SU-DHL-6 (cell line): Measurements from ENCODE around the gene OLR1.

Experiments
- H2AFZ ChIP-seq: fragments of 200-600 bp; sonication (generic); 2 replicates; pipeline ENCODE4 v1.6.1; 2014; ENCODE audit warnings: low read depth, mild to moderate bottlenecking, moderate library complexity, mixed read lengths, antibody characterized with exemption, low read length; ENCODE audit not compliant: severe bottlenecking
- H3F3A ChIP-seq: fragments of 200-600 bp; shearing (Covaris generic); 2 replicates; pipeline ENCODE4 v1.6.0; 2016; ENCODE audit warnings: antibody characterized with exemption, mild to moderate bottlenecking; ENCODE audit not compliant: insufficient read depth
- H3K27ac ChIP-seq: fragments of 200-600 bp; sonication (generic); 2 replicates; pipeline ENCODE4 v1.5.1; 2016; ENCODE audit warnings: low read depth, mild to moderate bottlenecking, low read length, moderate library complexity, mixed read lengths
- H3K27me3 ChIP-seq: fragments of 200-600 bp; sonication (generic), shearing (Covaris generic); 2 replicates; pipeline ENCODE4 v1.6.0; 2014; ENCODE audit warnings: mild to moderate bottlenecking, low read length
- H3K36me3 ChIP-seq: fragments of 200-600 bp; sonication (generic); 2 replicates; pipeline ENCODE4 v1.6.1; 2014; ENCODE audit warnings: mild to moderate bottlenecking, low read length, mixed read lengths
- H3K4me2 ChIP-seq: fragments of 300-600, 200-600 bp; shearing (Covaris generic), sonication (generic); 2 replicates; pipeline ENCODE4 v1.6.0; 2014; ENCODE audit warnings: low read length, low read depth, mild to moderate bottlenecking; ENCODE audit not compliant: poor library complexity, severe bottlenecking
- H3K4me3 ChIP-seq: fragments of 200-600 bp; sonication (generic); 2 replicates; pipeline ENCODE4 v1.5.1; 2014; ENCODE audit warnings: antibody characterized with exemption, low read length, mild to moderate bottlenecking, mixed read lengths; ENCODE audit not compliant: insufficient read depth, poor library complexity, severe bottlenecking
- H3K79me2 ChIP-seq: fragments of 200-600 bp; sonication (generic); 2 replicates; pipeline ENCODE4 v1.6.1; 2014; ENCODE audit warnings: mild to moderate bottlenecking, low read length, moderate library complexity; ENCODE audit not compliant: insufficient read depth
- H3K9ac ChIP-seq: fragments of 200-600 bp; sonication (generic); 2 replicates; pipeline ENCODE4 v1.7.0; 2014; ENCODE audit warnings: mild to moderate bottlenecking, low read length
- H3K9me2 ChIP-seq: fragments of 200-600 bp; sonication (generic); replicated peaks from 2 replicates; pipeline ENCODE4 v1.6.1; 2014; ENCODE audit warnings: low read length; ENCODE audit not compliant: insufficient read depth
- H3K9me3 ChIP-seq: fragments of 200-600 bp; sonication (generic); 2 replicates; pipeline ENCODE4 v1.6.1; 2014; ENCODE audit warnings: low read length, mixed read lengths; ENCODE audit not compliant: insufficient read depth
- H4K20me1 ChIP-seq: fragments of 200-600 bp; sonication (generic); 2 replicates; pipeline ENCODE4 v1.6.1; 2014; ENCODE audit warnings: low read depth, mild to moderate bottlenecking, antibody characterized with exemption, low read length, moderate library complexity, mixed read lengths
- CTCF ChIP-seq: fragments of 200-600 bp; sonication (generic); IDR thresholded peaks from one replicate; pipeline ENCODE4 v1.5.1; 2017; ENCODE audit warnings: antibody characterized with exemption, mild to moderate bottlenecking, low read length, moderate library complexity; ENCODE audit not compliant: insufficient read depth, poor library complexity, severe bottlenecking
- EZH2phosphoT487 ChIP-seq: fragments of 200-600 bp; sonication (generic), shearing (Covaris generic); conservative IDR thresholded peaks from 2 replicates; pipeline ENCODE4 v1.6.1; 2018; ENCODE audit warnings: mild to moderate bottlenecking, antibody characterized with exemption, low read length, moderate library complexity, mixed read lengths

Gene OLR1

GRCh38 chr12:10182354-10183049 is 10.6 kb upstream of the OLR1 start:
- Histone ChIP-seq H2AFZ (no peak overlapping the region), H3K4me2 (no peak overlapping the region), H3K9me2 (no peaks in the 10 kb centered on the region), H3K36me3 (no peaks in the 10 kb centered on the region), H3K27ac (no peak overlapping the region), H3K4me3 (no peak overlapping the region), H3K9ac (no peak overlapping the region), H3K9me3 (no peaks in the 10 kb centered on the region), H3F3A (no peaks in the 10 kb centered on the region), H3K27me3 (no peaks in the 10 kb centered on the region), H3K79me2 (no peaks in the 10 kb centered on the region), H4K20me1 (no peaks in the 10 kb centered on the region)
- TF ChIP-seq CTCF (no peak), EZH2phosphoT487 (no peak)

- no peaks in the 10 kb centered on the region for H3K36me3 ChIP-seq
- no peak overlapping the region for H3K9ac ChIP-seq
- no peak overlapping the region for H3K4me3 ChIP-seq
- H3K9me2 ChIP-seq: no peaks in the 10 kb centered on the region
- TF ChIP-seq CTCF (no peak), EZH2phosphoT487 (no peak)
- H3K79me2 ChIP-seq: no peaks in the 10 kb centered on the region
- H3K9me3 ChIP-seq: no peaks in the 10 kb centered on the region
- no peak overlapping the region for H2AFZ ChIP-seq
- H4K20me1 ChIP-seq: no peaks in the 10 kb centered on the region
- H3K27ac ChIP-seq: no peak overlapping the region
- H3F3A ChIP-seq: no peaks in the 10 kb centered on the region
- H3K4me2 ChIP-seq: no peak overlapping the region
- no peaks in the 10 kb centered on the region for H3K27me3 ChIP-seq
Measured at GRCh38 chr12:10179776-10180181, 7.8 kb upstream of the OLR1 start.

- H3K4me3 ChIP-seq: no peak within 1 kb of the TSS
- no peaks in the 10 kb centered on the region for H3F3A ChIP-seq
- no peaks in the 10 kb centered on the region for H3K36me3 ChIP-seq
- no peak within 1 kb of the TSS for H3K4me2 ChIP-seq
- H3K27me3 ChIP-seq: no peaks in the 10 kb centered on the region
- H4K20me1 ChIP-seq: no peaks in the 10 kb centered on the region
- no peak within 1 kb of the TSS for H3K27ac ChIP-seq
- H3K9me2 ChIP-seq: no peaks in the 10 kb centered on the region
- H3K79me2 ChIP-seq: no peaks in the 10 kb centered on the region
- no peaks in the 10 kb centered on the region for H3K9me3 ChIP-seq
- H3K9ac ChIP-seq: no peak within 1 kb of the TSS
- no peak for TF ChIP-seq EZH2phosphoT487
- TF ChIP-seq CTCF: no peak
- H2AFZ ChIP-seq: no peak within 1 kb of the TSS
Measured at GRCh38 chr12:10178821-10179220, 6.9 kb upstream of the OLR1 start, which contains the start of gene TMEM52B. TSS of gene TMEM52B (plus strand) at chr12:10179032. CDS start at chr12:10179575, 543 bp downstream.
